Measurements from ENCODE around the gene SCLT1.

SCLT1 gene

GRCh38 chr4:128840711-128841318 lies 252.5 kb downstream of the SCLT1 start:
- no peak for DNase-seq (ENCODE audit: low read depth)

GRCh38 chr4:128837679-128838078 lies 255.7 kb downstream of the SCLT1 start:
- DNase-seq (ENCODE audit: low read depth) = no peak

- DNase-seq (ENCODE audit: low read depth) = no peak
These were observed 256.1 kb downstream of the SCLT1 start for GRCh38 chr4:128837198-128837597.

- no peak for DNase-seq (ENCODE audit: low read depth)
These were observed 257.7 kb downstream of the SCLT1 start for GRCh38 chr4:128835498-128836222.

All from stimulated activated CD8-positive, alpha-beta memory T cell treated with anti-CD3 and anti-CD28 coated beads, Interleukin-12 subunit alpha, Interleukin-12 subunit beta, amount 100 ng/mL, for 1 hour (primary cell).